Hypothalamus (tissue), 51 donors: ENCODE measurements around the gene MAML2.

ENCODE experiments used
- DNase-seq, 51 donors: peaks; one replicate each; lab custom pipeline; 2025; lab: John Stamatoyannopoulos, UW

The MAML2 gene

GRCh38 chr11:96090711-96091110, 252.3 kb downstream of the MAML2 start:
- no peak for DNase-seq

GRCh38 chr11:96088914-96089313, 254.1 kb downstream of the MAML2 start:
- DNase-seq: no peak

- no peak for DNase-seq
Measured at GRCh38 chr11:96086111-96086510, 256.9 kb downstream of the MAML2 start.

- no peak for DNase-seq
Measured at GRCh38 chr11:96085319-96085930, 257.6 kb downstream of the MAML2 start.

- DNase-seq: no peak
Measured at GRCh38 chr11:96084610-96085318, 258.2 kb downstream of the MAML2 start.

- no peak for DNase-seq
Measured at GRCh38 chr11:96082936-96083335, 260.1 kb downstream of the MAML2 start.

- no peak for DNase-seq
Measured at GRCh38 chr11:96082002-96082899, 260.7 kb downstream of the MAML2 start.

GRCh38 chr11:96081561-96081960, 261.4 kb downstream of the MAML2 start:
- DNase-seq: no peak

GRCh38 chr11:96079691-96080090, 263.3 kb downstream of the MAML2 start:
- no peak for DNase-seq

- DNase-seq: no peak
Measured at GRCh38 chr11:96075532-96075959, 267.4 kb downstream of the MAML2 start.

- no peak for DNase-seq
Measured at GRCh38 chr11:96074551-96075310, 268.3 kb downstream of the MAML2 start.

GRCh38 chr11:96073536-96073935, 269.5 kb downstream of the MAML2 start:
- DNase-seq: no peak

- DNase-seq: no peak
Measured at GRCh38 chr11:96072592-96072991, 270.4 kb downstream of the MAML2 start.

- no peak for DNase-seq
Measured at GRCh38 chr11:96070453-96070852, 272.5 kb downstream of the MAML2 start.

GRCh38 chr11:96067160-96067559, 275.8 kb downstream of the MAML2 start:
- DNase-seq: peak in 1 of 51 donors; percentile 28

- DNase-seq: no peak
Measured at GRCh38 chr11:96065379-96065778, 277.6 kb downstream of the MAML2 start.

- DNase-seq: no peak
Measured at GRCh38 chr11:96063886-96064285, 279.1 kb downstream of the MAML2 start.

- no peak for DNase-seq
Measured at GRCh38 chr11:96063053-96063452, 279.9 kb downstream of the MAML2 start.

- no peak for DNase-seq
Measured at GRCh38 chr11:96062134-96062533, 280.9 kb downstream of the MAML2 start.

GRCh38 chr11:96061730-96062129, 281.3 kb downstream of the MAML2 start:
- no peak for DNase-seq

GRCh38 chr11:96061069-96061468, 281.9 kb downstream of the MAML2 start:
- no peak for DNase-seq
